22Rv1 (cell line): ENCODE results near the gene TCF12.

Source experiments
- ZFX ChIP-seq: fragments of 450-650 bp; IDR thresholded peaks from 2 replicates; pipeline ENCODE4 v1.6.1; 2017; ENCODE audit warnings: antibody characterized with exemption, borderline replicate concordance
- TF ChIP-seq, protein P1 (sequence below): fragments of 450-650 bp; IDR thresholded peaks from 2 replicates; pipeline ENCODE4 v1.5.1; 2017; ENCODE audit warnings: mild to moderate bottlenecking

DNA sequence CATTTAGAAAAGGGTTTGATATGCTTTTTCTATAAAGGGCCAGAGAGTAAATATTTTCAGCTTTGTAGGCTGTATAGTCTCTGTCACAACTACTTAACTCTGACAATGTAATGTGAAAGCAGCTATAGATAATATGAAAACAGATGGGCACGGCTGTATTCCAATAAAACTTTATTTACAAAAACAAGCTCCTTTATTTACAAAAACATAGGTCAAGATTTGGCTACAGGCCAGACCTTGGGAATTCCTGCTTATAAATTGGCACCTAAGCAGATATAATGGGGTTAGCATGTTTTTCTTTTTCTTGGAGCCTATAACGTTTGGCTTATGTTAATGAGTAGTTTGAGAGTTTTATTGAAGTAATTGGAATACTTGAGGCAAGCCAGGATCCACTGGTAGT lies 338.5 kb downstream of the TCF12 start:
- TF ChIP-seq, protein P1, sequence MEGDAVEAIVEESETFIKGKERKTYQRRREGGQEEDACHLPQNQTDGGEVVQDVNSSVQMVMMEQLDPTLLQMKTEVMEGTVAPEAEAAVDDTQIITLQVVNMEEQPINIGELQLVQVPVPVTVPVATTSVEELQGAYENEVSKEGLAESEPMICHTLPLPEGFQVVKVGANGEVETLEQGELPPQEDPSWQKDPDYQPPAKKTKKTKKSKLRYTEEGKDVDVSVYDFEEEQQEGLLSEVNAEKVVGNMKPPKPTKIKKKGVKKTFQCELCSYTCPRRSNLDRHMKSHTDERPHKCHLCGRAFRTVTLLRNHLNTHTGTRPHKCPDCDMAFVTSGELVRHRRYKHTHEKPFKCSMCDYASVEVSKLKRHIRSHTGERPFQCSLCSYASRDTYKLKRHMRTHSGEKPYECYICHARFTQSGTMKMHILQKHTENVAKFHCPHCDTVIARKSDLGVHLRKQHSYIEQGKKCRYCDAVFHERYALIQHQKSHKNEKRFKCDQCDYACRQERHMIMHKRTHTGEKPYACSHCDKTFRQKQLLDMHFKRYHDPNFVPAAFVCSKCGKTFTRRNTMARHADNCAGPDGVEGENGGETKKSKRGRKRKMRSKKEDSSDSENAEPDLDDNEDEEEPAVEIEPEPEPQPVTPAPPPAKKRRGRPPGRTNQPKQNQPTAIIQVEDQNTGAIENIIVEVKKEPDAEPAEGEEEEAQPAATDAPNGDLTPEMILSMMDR = no peak
- TF ChIP-seq ZFX = no peak
